ENCODE results near the gene CPHXL. TPM values are rescaled to one million over a fixed set of nuclear protein-coding genes. Genes with fewer than 3 reads are reported as not detected.

The CPHXL gene
- total and polyA plus RNA-seq, 9 of the 15 experiments (the other 6 are each of a cell fraction or from before 2014, with no cell fraction given) = not detected

DNA sequence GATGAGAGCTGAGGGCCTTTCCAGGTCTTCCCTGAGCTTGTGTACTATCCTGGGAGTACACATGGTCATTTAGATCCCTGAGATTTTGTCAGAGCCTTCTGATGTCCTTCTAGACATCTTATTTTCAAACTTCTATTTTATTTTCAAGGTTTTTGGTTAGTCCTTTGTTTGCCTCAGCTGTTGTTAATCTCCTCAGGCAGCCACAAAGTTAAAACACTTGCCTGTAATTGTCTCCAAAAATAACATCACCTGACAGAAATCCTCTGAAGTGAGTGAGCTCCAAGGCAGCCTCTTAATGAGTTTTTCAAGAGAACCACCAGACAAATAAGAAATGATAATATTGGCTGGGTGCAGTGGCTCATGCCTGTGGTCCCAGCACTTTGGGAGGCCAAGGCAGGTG lies 43.8 kb upstream of the CPHXL start (continued):
- TF ChIP-seq, protein P1, sequence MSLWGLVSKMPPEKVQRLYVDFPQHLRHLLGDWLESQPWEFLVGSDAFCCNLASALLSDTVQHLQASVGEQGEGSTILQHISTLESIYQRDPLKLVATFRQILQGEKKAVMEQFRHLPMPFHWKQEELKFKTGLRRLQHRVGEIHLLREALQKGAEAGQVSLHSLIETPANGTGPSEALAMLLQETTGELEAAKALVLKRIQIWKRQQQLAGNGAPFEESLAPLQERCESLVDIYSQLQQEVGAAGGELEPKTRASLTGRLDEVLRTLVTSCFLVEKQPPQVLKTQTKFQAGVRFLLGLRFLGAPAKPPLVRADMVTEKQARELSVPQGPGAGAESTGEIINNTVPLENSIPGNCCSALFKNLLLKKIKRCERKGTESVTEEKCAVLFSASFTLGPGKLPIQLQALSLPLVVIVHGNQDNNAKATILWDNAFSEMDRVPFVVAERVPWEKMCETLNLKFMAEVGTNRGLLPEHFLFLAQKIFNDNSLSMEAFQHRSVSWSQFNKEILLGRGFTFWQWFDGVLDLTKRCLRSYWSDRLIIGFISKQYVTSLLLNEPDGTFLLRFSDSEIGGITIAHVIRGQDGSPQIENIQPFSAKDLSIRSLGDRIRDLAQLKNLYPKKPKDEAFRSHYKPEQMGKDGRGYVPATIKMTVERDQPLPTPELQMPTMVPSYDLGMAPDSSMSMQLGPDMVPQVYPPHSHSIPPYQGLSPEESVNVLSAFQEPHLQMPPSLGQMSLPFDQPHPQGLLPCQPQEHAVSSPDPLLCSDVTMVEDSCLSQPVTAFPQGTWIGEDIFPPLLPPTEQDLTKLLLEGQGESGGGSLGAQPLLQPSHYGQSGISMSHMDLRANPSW (CRISPR knock-in tag; IDR thresholded peaks at IDR 0.05) = no peak
- no peak for TF ChIP-seq FOXJ3 (CRISPR knock-in tag; IDR thresholded peaks at IDR 0.05)
- TF ChIP-seq CHCHD3 (CRISPR knock-in tag; IDR thresholded peaks at IDR 0.05) = no peak
- TF ChIP-seq, protein P2, sequence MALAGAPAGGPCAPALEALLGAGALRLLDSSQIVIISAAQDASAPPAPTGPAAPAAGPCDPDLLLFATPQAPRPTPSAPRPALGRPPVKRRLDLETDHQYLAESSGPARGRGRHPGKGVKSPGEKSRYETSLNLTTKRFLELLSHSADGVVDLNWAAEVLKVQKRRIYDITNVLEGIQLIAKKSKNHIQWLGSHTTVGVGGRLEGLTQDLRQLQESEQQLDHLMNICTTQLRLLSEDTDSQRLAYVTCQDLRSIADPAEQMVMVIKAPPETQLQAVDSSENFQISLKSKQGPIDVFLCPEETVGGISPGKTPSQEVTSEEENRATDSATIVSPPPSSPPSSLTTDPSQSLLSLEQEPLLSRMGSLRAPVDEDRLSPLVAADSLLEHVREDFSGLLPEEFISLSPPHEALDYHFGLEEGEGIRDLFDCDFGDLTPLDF (CRISPR knock-in tag; IDR thresholded peaks at IDR 0.05) = no peak
- TF ChIP-seq, protein P3, sequence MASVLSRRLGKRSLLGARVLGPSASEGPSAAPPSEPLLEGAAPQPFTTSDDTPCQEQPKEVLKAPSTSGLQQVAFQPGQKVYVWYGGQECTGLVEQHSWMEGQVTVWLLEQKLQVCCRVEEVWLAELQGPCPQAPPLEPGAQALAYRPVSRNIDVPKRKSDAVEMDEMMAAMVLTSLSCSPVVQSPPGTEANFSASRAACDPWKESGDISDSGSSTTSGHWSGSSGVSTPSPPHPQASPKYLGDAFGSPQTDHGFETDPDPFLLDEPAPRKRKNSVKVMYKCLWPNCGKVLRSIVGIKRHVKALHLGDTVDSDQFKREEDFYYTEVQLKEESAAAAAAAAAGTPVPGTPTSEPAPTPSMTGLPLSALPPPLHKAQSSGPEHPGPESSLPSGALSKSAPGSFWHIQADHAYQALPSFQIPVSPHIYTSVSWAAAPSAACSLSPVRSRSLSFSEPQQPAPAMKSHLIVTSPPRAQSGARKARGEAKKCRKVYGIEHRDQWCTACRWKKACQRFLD (CRISPR knock-in tag; IDR thresholded peaks at IDR 0.05) = no peak
- no peak for TF ChIP-seq KLF6 (CRISPR knock-in tag; IDR thresholded peaks at IDR 0.05; ENCODE audit: borderline replicate concordance)

Measured in K562 (cell line).